ENCODE results near the gene LYRM2. TPM values are rescaled to one million over a fixed set of nuclear protein-coding genes. Genes with fewer than 3 reads are reported as not detected.

Gene LYRM2
- total RNA-seq, 4 donors from 2014 or later, result 10.3 to 24.8 (median 11.5) TPM

DNA sequence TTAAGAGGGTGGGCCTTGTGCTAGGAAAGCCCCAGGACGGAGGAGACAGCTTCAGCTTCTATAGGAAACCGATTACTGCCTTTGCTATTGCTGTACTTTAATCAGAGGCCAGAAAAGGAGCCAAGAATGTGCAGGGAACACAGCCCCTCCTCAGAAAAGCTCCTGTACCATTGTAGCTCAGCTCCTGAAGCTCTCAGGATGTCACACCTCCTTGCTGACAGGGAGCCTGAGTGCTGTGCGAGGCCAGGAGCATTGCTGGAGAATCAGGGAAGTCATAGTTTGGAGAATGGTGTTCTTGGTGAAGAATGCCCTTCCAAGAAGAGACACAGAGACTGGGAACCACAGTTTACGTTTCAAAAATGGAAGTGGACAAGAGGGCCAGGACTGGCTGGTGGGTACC is 46.8 kb downstream of the LYRM2 start:
- Histone ChIP-seq H3K36me3 (no peaks in the 10 kb centered on the region), H3K4me1 (no peaks in the 10 kb centered on the region), H3K4me3 (no peak overlapping the region), H3K27me3 (no peaks in the 10 kb centered on the region), H3K27ac (no peak overlapping the region), H3K9me3 (no peaks in the 10 kb centered on the region)
- DNase-seq, result no peak
- TF ChIP-seq POLR2A (IDR thresholded peaks at IDR 0.05) (no peak), CTCF (IDR thresholded peaks at IDR 0.05) (no peak)

GRCh38 chr6:89590133-89590532 is 48.4 kb downstream of the LYRM2 start:
- no peak for TF ChIP-seq POLR2A (IDR thresholded peaks at IDR 0.05)
- no peak for TF ChIP-seq CTCF (IDR thresholded peaks at IDR 0.05)
- DNase-seq, result no peak
- Histone ChIP-seq H3K27ac (no peak overlapping the region), H3K27me3 (no peaks in the 10 kb centered on the region), H3K9me3 (no peaks in the 10 kb centered on the region), H3K36me3 (no peaks in the 10 kb centered on the region), H3K4me3 (no peak overlapping the region), H3K4me1 (no peaks in the 10 kb centered on the region)

DNA sequence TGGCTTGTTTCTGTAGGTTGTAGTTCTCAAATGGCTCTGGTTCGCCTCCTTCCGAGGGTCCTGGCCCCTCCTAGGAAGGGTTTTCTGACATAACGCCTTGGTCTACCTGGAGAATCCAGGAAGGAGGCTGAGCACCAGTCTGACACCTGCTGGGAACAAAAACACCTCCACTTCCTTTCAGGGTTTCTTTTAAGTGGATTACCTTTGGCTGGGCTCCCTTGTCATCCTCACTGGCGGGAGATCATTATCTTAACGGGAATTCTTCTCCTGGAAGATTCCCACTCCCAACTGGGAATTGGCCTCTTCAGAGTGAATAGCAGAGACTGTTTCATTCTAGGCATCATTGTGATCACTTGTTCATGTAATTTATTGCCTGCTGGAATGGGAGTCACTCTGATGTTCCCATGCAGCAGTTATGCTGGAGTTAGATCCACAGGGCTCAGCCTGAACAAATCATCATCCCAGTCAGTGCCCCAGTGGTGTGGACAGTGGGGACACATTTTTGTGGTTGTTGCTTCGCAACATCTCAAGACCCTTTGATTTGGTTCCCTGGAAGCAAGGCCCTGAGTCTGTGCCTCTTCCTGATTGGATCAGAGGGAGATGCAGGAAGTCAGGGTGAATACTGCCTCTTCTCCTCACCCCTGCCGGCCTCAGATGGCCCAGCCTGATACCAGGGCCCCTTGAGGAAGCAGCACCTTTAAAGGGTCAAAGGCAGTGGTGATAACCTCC is 49.1 kb downstream of the LYRM2 start:
- H3K4me1 ChIP-seq, result no peaks in the 10 kb centered on the region
- H3K27me3 ChIP-seq, result no peaks in the 10 kb centered on the region
- TF ChIP-seq POLR2A (IDR thresholded peaks at IDR 0.05) (no peak), CTCF (IDR thresholded peaks at IDR 0.05) (no peak)
- no peaks in the 10 kb centered on the region for H3K36me3 ChIP-seq
- no peaks in the 10 kb centered on the region for H3K9me3 ChIP-seq
- DNase-seq, result no peak
- no peak overlapping the region for H3K4me3 ChIP-seq
- H3K27ac ChIP-seq, result no peak overlapping the region

DNA sequence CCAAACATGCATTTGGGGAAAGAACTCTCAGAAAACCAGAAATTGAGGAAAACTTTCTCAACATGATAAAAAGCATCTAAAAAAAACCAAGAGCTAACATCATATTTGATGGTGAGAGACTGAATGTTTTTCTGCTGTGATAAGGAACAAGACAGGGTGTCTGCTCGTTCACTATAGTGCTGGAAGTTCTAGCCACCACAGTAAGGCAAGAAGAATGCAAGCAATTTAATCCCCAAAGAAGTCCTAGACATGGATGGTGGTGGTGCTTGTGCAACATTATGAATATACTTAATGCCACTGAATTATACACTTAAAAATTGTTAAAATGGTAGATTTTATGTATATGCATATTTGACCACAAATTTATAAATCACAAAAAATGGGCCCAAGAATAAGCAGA is 53.4 kb downstream of the LYRM2 start:
- no peak for DNase-seq
- H3K4me3 ChIP-seq, result no peak overlapping the region
- no peaks in the 10 kb centered on the region for H3K9me3 ChIP-seq
- no peaks in the 10 kb centered on the region for H3K36me3 ChIP-seq
- no peak overlapping the region for H3K27ac ChIP-seq
- no peaks in the 10 kb centered on the region for H3K27me3 ChIP-seq
- TF ChIP-seq POLR2A (IDR thresholded peaks at IDR 0.05) (no peak), CTCF (IDR thresholded peaks at IDR 0.05) (no peak)
- H3K4me1 ChIP-seq, result no peaks in the 10 kb centered on the region

DNA sequence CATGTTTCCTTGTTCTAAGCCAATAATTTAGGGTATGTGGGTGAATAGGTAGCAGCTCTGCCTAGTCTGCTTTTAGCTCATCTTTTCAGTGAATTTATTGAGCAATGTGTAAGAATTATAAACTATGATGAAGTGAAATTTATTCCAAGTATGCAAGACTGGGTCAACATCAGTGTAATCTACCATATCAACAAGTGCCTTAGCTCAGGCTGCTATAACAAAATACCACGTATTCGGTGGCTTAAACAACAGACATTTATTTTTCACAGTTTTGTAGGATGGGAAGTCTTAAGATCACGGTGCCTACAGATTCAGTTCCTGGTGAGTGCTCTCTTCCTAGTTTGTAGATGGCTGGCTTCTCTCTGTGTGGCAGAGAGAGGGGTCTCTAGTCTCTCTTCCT is 54.0 kb downstream of the LYRM2 start:
- Histone ChIP-seq H3K4me1 (no peaks in the 10 kb centered on the region), H3K4me3 (no peak overlapping the region), H3K27me3 (no peaks in the 10 kb centered on the region), H3K9me3 (no peaks in the 10 kb centered on the region), H3K36me3 (no peaks in the 10 kb centered on the region), H3K27ac (no peak overlapping the region)
- DNase-seq, result no peak
- TF ChIP-seq POLR2A (IDR thresholded peaks at IDR 0.05), result no peak
- TF ChIP-seq CTCF (IDR thresholded peaks at IDR 0.05), result no peak

DNA sequence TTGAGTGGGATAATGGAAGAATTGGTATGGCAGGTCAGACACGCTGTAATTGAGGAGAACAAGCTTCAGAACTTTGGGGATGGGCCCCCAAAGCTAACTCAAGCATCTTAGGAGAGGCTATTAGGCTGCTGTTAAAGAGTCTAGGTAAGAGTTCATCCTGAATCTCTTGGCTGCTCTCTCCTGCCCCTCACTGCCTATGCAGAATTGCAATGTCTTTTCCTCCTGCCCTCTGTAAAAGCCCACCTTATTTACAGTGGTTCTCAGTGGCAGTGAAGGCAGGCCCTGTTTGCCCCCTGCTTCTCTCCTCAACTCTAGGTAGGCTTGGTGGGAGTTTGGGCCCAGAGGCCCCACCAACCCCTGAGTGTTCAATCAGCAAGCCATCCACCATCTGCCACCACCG is 55.0 kb downstream of the LYRM2 start:
- no peak for TF ChIP-seq POLR2A (IDR thresholded peaks at IDR 0.05)
- TF ChIP-seq CTCF (IDR thresholded peaks at IDR 0.05), result no peak
- no peaks in the 10 kb centered on the region for H3K4me1 ChIP-seq
- H3K36me3 ChIP-seq, result no peaks in the 10 kb centered on the region
- H3K4me3 ChIP-seq, result no peak overlapping the region
- H3K9me3 ChIP-seq, result no peaks in the 10 kb centered on the region
- no peak overlapping the region for H3K27ac ChIP-seq
- no peak for DNase-seq
- H3K27me3 ChIP-seq, result no peaks in the 10 kb centered on the region
